ENCODE results near the gene CNOT9.

The CNOT9 gene

DNA sequence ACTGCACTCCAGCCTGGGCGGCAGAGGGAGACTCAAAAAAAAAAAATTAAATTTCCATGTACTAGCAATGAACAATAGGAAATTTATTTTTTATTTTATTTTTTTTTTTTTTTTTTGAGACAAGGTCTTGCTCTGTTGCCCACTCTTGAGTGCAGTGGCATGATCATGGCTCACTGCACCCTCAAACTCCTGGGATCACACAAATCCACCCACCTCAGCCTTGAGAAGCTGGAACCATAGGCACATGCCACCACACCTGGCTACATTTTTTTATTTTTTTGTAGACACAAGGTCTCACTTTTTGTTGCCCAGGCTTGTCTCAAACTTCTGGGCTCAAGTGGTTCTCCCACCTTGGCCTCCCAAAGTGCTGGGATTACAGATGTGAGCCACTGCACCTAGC lies 16.9 kb downstream of the CNOT9 start:
- TF ChIP-seq JUND (IDR thresholded peaks at IDR 0.05; ENCODE audit: low read depth): no peak
- in situ Hi-C loops (cut with HindIII; ENCODE audit: low pct_unique_long_range_greater_than_20kb, low sequenced_read_pairs): no loop called here
- DNase-seq (ENCODE audit: low read depth in 1 of 2, low spot score in 1 of 2): no peak

DNA sequence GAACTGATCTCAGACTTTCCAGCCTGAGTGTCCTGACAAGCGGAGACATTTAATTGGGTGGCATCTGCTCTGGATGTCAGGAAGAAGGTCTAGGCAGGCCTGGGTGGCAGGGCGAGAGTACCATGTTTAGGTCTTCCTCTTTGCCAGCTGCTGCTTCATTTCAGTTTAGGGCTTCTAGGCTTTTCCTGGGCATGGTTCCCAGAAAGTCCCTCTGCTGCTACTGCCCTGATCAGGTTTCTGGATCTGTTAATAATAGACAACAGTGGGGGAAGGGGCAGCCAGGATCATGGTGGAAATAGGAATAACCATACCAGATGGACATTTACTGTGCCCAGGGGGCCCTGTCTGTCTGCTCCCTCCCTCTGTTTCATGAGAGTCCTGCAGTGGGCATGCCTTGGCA lies 36.8 kb downstream of the CNOT9 start:
- TF ChIP-seq JUND (IDR thresholded peaks at IDR 0.05; ENCODE audit: low read depth): no peak

DNA sequence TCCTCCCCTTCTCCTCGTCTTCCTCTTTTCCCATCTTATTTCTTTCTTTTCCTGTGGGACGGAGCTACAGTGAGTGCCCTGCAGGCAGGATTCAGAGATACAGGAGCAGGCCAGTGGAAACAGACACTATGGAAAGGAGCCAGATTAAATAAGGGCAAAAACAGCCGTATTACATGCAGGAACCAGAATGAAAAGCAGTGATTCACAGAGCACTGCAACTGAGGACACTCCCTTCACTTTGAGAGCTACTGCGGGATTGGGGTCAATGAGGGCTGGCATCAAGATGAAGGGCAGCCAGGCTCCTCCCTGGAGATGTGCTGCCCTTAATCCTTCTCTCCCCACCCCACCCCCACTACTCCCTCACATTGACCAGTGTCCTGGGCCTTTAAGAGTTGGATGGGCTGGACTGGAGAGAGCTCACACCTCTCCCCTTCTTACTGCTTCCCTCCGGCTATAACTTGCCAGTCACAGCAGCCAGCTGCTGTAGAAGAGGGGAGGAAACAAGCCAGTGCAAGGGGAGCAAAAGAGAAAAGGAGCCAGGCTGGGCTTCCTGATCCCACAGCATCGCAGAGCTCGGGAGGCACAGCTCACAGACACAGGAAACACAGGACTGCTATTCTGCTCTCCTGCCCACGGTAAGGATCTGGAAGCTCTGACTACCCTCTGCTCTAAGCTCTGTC lies 38.9 kb downstream of the CNOT9 start, which contains the start of gene PLCD4:
Gene PLCD4, plus strand, starts transcription at position 464 of the 680 bp plus-strand sequence. CDS start 7,841 bp downstream, outside the sequence.
- in situ Hi-C loops (cut with HindIII; ENCODE audit: low pct_unique_long_range_greater_than_20kb, low sequenced_read_pairs): no loop called here
- no peak for TF ChIP-seq JUND (IDR thresholded peaks at IDR 0.05; ENCODE audit: low read depth)
- DNase-seq (ENCODE audit: low read depth in 1 of 2, low spot score in 1 of 2): peak; percentile 16 to 64

More for the DNA sequence above, 36.8 kb downstream of the CNOT9 start:
- in situ Hi-C loops (cut with HindIII; ENCODE audit: low pct_unique_long_range_greater_than_20kb, low sequenced_read_pairs): no loop called here
- no peak for DNase-seq (ENCODE audit: low read depth in 1 of 2, low spot score in 1 of 2)

DNA sequence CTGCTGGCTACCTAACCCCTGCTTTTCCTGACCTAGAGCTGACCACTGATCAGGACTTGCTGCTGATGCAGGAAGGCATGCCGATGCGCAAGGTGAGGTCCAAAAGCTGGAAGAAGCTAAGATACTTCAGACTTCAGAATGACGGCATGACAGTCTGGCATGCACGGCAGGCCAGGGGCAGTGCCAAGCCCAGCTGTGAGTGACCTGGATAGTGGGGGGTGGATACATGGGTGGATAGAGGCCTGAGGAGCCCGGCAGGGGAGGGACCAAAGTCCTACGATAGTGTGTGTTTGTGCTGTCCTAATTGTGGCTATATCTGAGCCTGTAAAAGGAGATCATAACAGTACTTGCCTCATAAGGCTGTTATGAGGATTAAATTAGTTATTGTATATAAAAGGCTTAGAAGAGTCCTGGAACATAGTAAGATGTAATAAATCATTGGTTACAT lies 47.3 kb downstream of the CNOT9 start:
- no peak for TF ChIP-seq JUND (IDR thresholded peaks at IDR 0.05; ENCODE audit: low read depth)
- no peak for DNase-seq (ENCODE audit: low read depth in 1 of 2, low spot score in 1 of 2)
- in situ Hi-C loops (cut with HindIII; ENCODE audit: low pct_unique_long_range_greater_than_20kb, low sequenced_read_pairs): no loop called here

DNA sequence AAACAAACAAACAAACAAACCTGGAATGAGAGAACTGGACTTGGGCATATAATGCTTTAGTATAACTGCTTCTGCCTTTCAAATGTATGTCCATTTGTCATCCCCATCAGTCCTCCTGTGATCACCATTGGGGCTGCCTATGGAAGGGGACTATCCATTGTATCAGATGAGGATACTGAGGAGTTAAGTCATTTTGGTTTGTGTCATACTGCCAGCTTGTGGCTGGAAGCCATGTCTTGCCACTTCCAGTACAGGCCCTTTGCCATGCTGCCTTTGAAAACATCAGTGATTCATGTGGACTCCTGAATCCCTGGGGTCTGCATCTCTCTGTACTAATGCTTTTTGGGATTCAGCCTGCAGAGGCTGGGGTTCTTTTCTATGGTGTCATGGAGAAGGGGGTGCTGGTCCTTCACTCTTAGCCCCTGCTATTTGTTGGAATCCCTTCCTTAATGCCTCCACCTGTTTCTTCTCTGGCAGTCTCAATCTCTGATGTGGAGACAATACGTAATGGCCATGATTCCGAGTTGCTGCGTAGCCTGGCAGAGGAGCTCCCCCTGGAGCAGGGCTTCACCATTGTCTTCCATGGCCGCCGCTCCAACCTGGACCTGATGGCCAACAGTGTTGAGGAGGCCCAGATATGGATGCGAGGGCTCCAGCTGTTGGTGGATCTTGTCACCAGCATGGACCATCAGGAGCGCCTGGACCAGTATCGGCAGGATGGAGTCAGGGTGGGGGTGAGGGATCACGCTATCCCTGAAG lies 49.6 kb downstream of the CNOT9 start:
- DNase-seq (ENCODE audit: low read depth in 1 of 2, low spot score in 1 of 2): peak in 1 of 2 experiments; percentile 37
- TF ChIP-seq JUND (IDR thresholded peaks at IDR 0.05; ENCODE audit: low read depth): no peak
- in situ Hi-C loops (cut with HindIII; ENCODE audit: low pct_unique_long_range_greater_than_20kb, low sequenced_read_pairs): no loop called here

DNA sequence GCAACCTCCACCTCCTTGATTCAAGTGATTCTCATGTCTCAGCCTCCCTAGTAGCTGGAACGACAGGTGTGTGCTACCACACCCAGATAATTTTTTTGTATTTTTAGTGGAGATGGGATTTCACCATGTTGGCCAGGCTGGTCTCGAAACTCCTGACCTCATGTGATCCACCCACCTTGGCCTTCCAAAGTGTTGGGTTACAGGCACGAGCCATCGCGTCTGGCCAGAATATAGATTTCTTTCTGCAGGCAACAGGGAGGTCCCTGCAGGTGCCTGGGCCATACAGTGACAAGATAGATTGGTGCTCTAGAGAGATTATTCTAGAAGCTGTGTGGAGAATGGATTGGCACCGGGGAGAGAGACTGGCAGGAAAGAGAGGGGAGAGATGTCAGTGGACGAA lies 52.4 kb downstream of the CNOT9 start:
- in situ Hi-C loops (cut with HindIII; ENCODE audit: low pct_unique_long_range_greater_than_20kb, low sequenced_read_pairs): no loop called here
- no peak for TF ChIP-seq JUND (IDR thresholded peaks at IDR 0.05; ENCODE audit: low read depth)
- DNase-seq (ENCODE audit: low read depth in 1 of 2, low spot score in 1 of 2): no peak

DNA sequence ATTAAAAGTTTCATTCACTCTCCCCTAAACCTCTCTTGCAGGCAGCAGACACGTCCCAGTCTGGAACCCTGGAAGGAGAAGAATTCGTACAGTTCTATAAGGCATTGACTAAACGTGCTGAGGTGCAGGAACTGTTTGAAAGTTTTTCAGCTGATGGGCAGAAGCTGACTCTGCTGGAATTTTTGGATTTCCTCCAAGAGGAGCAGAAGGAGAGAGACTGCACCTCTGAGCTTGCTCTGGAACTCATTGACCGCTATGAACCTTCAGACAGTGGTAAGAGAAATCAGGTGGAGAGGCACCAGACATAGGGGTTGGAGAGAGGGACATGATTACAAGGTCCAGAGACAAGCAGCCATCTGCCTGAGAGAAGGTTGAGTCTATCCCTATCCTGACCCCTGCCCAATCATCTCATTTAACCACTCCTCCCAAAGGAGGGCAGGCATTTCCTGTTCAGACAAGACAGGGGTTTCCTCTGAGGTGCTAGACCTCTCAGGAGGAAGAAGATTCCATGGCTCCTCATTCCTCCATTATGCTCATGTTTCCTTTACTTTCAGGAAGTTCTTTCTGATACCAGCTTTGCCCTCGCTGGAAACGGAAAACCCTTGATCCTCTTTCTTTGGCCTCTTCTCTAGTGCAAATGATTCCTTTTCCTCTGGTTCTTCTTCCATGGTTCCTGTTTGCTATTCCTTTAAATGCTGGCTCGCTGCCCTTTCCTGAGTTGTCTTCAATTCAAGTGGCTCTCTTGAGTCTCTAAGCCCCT lies 54.1 kb downstream of the CNOT9 start:
- TF ChIP-seq JUND (IDR thresholded peaks at IDR 0.05; ENCODE audit: low read depth): no peak
- in situ Hi-C loops (cut with HindIII; ENCODE audit: low pct_unique_long_range_greater_than_20kb, low sequenced_read_pairs): no loop called here
- peak in 1 of 2 experiments; percentile 20 for DNase-seq (ENCODE audit: low read depth in 1 of 2, low spot score in 1 of 2)

DNA sequence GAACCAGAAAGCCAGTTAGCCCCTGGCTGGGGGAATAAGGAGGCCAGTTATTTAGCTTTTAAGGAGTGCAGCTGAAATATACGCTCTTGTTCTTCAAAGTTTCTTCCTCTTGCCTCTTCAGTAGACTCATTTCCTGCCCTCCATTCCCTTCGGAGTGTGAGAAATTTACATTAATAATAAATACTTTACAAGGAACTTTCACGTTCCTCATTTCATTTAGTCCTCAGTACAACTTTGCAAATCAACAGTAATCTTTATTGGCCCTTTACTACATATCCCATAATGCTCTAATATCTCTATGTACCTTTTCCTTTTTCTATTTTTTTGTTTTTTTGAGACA lies 54.7 kb downstream of the CNOT9 start:
- no peak for DNase-seq (ENCODE audit: low read depth in 1 of 2, low spot score in 1 of 2)
- TF ChIP-seq JUND (IDR thresholded peaks at IDR 0.05; ENCODE audit: low read depth): no peak
- in situ Hi-C loops (cut with HindIII; ENCODE audit: low pct_unique_long_range_greater_than_20kb, low sequenced_read_pairs): no loop called here

DNA sequence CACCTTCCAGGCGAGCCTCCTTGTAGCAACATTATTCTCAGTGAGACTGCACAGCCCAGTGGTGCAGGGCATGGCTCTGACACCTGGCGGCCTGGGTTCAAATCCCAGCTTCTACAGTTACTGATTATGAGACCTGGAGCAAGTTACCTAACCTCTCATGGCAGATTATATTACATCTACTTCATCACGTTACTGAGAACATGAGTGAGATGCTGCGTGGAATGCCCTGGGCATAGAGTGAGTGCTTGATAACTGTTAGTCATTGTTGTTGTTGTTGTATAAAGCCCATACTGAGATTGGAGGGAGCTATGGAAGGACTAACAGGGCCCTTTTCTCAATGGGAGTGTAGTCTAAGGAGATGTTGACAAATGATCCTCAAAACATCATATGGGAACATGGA lies 57.7 kb downstream of the CNOT9 start:
- in situ Hi-C loops (cut with HindIII; ENCODE audit: low pct_unique_long_range_greater_than_20kb, low sequenced_read_pairs): no loop called here
- no peak for DNase-seq (ENCODE audit: low read depth in 1 of 2, low spot score in 1 of 2)
- TF ChIP-seq JUND (IDR thresholded peaks at IDR 0.05; ENCODE audit: low read depth): no peak

DNA sequence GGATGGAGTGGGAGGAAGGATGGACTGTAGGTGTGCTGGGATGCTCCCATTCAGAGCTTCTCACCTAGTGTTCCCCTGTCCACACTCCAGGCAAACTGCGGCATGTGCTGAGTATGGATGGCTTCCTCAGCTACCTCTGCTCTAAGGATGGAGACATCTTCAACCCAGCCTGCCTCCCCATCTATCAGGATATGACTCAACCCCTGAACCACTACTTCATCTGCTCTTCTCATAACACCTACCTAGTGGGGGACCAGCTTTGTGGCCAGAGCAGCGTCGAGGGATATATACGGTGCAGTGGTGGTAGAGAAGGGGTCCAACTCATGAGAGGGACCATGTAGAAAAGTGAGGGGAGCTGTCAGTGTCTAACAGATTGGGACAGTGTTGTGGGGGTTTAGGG lies 59.3 kb downstream of the CNOT9 start:
- no peak for TF ChIP-seq JUND (IDR thresholded peaks at IDR 0.05; ENCODE audit: low read depth)
- in situ Hi-C loops (cut with HindIII; ENCODE audit: low pct_unique_long_range_greater_than_20kb, low sequenced_read_pairs): no loop called here

DNA sequence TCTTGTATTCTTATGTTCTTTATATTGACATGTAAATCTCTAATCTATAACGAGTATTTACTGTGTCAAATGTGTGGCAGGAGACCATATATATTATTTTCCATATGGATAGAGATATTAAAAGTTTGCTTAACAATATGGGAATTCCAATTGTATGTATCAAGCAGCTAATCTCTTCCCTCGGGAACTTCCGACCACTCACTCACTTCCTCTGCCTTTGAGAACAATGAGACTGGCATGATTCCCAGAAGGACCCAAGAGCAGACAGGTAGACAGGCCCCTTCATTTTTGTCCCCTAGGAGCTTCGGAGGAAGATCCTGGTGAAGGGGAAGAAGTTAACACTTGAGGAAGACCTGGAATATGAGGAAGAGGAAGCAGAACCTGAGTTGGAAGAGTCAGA lies 63.2 kb downstream of the CNOT9 start:
- no peak for DNase-seq (ENCODE audit: low read depth in 1 of 2, low spot score in 1 of 2)
- no peak for TF ChIP-seq JUND (IDR thresholded peaks at IDR 0.05; ENCODE audit: low read depth)
- in situ Hi-C loops (cut with HindIII; ENCODE audit: low pct_unique_long_range_greater_than_20kb, low sequenced_read_pairs): no loop called here

More for the DNA sequence above, 59.3 kb downstream of the CNOT9 start:
- DNase-seq (ENCODE audit: low read depth in 1 of 2, low spot score in 1 of 2): no peak

DNA sequence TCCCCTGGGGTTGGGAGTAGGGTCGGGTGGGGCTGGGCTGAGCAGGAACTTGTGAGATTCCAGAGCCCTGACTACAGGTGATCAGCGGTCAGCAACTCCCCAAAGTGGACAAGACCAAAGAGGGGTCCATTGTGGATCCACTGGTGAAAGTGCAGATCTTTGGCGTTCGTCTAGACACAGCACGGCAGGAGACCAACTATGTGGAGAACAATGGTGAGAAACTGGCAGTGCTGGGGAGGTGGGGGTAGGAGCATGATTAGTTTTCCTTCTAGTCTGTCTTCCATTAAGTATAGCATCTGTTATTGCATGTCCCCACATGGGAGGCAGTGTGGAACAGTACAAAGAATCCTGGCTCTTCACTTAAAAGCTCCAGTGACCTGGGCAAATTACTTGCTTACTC lies 67.1 kb downstream of the CNOT9 start:
- in situ Hi-C loops (cut with HindIII; ENCODE audit: low pct_unique_long_range_greater_than_20kb, low sequenced_read_pairs): no loop called here

DNA sequence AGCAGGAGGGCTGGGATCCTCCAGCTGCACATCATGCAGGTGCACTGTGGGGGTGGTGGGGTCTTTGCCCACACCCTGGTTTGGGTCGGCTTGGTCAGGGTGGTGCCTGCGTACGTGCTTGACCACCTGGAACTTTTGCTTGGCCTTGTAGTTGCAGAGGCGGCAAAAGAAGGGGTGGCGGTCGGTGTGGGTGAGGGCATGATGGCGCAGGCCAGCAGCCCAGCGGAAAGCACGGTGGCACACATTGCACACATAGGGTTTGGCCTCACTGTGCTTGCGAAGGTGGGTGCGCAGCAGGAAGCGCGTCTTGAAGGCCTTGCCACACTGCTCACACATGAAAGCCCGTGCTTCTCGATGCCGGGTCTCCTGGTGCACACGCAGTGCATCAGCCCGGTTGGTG lies 69.7 kb downstream of the CNOT9 start:
- DNase-seq (ENCODE audit: low read depth in 1 of 2, low spot score in 1 of 2): no peak
- in situ Hi-C loops (cut with HindIII; ENCODE audit: low pct_unique_long_range_greater_than_20kb, low sequenced_read_pairs): no loop called here
- no peak for TF ChIP-seq JUND (IDR thresholded peaks at IDR 0.05; ENCODE audit: low read depth)

More for the DNA sequence above, 67.1 kb downstream of the CNOT9 start:
- TF ChIP-seq JUND (IDR thresholded peaks at IDR 0.05; ENCODE audit: low read depth): no peak
- DNase-seq (ENCODE audit: low read depth in 1 of 2, low spot score in 1 of 2): no peak

Measured in T47D (cell line).